ENCODE data around the gene SERTAD1. TPM values are rescaled to one million over a fixed set of nuclear protein-coding genes. Genes with fewer than 3 reads are reported as not detected.

The SERTAD1 gene
- total RNA-seq, 1 experiment from 2014 or later = 15.4 TPM

DNA sequence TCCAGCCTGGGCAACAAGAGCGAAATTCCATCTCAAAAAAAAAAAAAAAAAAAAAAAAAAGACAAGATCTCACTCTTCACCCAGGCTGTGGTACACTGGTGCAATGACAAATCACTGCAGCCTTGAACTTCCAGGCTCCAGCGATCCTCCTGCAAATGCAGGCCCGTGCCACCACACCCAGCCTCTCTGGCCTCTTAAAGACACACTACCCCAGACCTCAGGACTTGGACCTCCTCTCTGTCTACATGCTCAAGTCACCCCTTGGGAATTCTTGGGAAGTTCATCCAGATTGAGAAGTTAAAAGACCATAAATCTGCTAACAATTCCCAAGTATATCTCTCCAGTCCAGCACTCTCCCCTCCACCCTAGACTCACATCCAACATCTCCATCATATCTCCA, 25.2 kb downstream of the SERTAD1 start:
- no peak for DNase-seq (ENCODE audit: low spot score)

DNA sequence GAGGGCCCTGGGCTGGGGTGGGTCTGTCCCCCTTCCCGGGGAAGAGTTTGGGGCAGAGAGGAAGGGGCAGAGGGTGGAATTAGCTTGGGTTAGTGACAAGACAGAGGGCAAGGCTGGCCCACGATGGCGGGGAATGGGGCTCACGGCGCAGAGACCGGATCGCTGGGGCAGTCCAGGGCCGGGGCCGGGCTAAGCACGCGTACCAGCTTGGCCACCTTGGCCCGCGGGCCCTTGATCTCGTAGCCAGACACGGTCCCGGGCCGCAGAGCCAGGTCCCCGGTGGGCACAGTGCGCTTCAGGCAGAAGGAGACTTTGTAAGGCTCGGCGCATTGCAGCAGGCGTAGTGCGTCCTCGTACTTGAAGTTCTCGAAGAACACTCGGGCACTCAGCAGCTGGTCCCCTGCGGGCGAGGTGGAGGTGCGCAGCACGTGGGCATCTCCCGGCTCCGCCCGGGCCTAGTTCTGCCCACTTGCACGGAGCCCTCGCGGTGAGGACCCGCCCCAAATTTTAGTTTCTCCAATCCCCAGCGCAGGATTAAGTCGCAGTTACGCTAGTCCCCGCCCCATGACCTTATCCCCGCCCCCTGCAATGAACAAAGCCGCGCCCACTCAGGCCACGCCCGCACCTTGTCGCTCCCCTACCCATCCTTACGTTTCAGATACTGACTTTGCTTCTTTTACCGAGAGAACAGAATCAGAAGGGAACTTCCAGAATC, 27.2 kb downstream of the SERTAD1 start:
- DNase-seq (ENCODE audit: low spot score) = no peak

DNA sequence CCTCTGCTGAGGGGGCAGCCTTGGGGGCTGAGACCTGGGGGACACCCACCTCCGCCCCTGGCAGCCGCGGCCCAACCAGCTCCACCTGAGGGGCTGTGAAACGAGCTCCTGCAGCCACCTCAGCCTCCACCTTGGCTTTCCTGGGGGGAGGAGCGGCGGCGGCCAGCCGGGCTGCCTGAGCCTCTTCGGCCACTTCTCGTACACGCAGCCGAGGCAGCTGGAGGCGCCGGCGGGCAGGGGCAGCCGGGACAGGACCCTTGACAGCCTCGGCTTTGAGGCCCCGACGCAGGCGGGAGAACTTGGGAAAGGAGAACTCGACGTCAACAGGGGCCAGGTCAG, 28.3 kb downstream of the SERTAD1 start:
- no peak for DNase-seq (ENCODE audit: low spot score)

DNA sequence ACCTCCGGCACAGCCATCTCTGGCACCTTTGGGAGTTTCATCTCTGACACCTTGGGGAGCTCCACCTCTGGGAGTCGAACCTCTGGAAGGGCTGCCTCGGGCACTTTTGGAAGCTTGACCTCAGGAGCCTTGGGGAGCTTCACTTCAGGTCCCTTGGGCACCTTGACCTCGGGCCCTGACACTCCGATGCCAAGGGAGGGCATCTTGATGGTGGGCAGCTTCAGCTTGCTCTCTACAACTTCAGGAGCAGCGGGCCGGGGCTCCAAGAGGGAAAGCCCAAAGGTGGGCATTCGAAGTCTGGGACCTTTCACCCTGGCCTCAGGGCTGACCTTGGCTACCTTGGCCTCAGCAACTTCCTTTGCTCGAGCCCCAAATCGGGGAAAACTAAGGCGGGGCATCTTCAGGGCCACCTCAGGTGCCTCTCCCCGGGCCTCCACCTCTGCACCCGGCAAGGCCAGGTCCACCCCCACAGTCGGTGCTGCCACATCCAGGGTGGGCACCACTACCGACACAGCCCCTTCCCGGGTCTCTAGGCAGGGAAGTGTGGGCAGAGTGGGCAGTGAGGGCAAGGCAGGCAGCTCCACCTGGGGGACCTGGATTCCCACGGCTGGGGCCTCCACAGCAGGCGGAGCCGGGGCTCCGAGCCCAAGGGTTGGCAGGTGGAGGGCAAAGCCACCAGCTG, 28.8 kb downstream of the SERTAD1 start:
- DNase-seq (ENCODE audit: low spot score) = no peak

DNA sequence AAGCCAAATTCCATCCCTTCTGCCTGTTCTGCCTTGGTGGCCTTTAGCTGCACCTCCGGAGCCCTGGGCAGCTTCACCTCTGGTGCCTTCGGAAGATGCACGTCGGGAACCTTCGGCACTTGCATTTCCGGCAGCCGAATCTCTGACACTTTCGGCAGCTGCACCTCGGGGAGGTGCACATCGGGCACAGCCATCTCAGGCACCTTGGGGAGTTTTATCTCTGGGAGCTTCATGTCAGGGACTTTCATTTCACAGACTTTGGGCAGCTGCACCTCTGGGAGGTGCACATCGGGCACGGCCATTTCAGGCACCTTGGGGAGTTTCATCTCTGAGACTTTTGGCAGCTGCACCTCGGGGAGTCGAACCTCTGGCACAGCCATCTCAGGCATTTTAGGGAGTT, 29.8 kb downstream of the SERTAD1 start:
- no peak for DNase-seq (ENCODE audit: low spot score)

DNA sequence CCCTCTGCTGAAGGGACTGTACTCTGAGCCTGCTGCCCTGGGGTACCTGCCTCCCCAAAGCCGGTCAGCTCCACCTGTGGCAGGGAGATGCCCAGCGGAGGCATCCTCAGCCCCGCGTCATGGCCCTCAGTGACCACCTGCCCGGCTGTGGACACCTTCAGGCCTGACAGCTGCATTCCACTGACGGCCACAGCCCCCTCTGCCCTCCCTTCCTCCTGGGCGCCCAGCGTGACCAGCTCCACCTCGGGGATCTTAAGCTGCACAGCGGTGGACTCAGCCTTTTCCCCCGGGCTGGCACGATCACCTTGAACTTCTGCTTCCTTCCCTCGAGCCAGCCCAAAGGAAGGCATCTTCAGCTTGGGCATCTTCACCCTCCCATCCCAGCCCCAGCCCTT, 31.0 kb downstream of the SERTAD1 start:
- no peak for DNase-seq (ENCODE audit: low spot score)

DNA sequence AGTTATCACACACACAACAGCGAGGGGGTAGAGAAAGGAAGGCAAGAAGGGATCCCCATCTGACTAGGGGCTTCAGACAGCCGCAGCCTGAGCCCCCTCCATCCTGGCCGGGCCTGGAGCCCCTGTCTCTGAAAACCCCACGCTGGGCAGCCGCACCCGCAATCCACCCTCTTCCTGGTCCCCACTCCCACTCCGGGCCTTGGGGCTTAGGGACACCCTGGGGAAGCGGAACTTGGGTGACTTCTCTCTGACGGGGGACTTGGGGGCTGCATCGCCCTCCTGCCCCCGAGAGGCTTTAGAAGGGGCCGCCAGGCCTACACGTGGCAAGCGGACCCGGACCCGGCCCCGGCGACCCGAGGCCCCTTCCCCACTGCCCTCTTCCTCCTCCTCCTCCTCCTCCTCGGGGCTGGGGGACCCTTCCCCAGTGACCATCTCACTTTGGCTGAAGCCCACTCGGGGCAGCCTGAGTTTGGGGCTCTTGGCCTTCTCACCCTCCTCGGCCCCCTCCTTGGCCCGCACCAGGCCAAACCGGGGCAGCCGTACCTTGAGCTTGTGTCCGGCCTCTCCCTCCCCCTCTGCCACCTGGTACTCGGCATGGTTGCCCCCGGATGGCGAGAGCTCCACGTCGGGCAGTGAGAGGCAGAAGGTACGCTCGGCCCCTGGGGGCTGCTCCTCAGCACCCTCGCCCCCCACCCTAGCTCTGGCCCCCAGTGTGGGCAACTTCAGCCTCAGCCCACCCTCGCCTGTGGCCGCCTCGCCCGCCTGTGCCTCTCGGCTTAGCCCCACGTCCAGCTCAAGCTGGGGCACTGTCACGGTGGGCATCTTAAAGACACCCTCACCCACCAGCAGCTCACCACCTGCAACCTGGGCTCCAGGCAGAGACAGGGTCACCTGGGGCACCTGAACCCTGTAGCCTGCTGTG, 31.6 kb downstream of the SERTAD1 start:
- DNase-seq (ENCODE audit: low spot score) = no peak

DNA sequence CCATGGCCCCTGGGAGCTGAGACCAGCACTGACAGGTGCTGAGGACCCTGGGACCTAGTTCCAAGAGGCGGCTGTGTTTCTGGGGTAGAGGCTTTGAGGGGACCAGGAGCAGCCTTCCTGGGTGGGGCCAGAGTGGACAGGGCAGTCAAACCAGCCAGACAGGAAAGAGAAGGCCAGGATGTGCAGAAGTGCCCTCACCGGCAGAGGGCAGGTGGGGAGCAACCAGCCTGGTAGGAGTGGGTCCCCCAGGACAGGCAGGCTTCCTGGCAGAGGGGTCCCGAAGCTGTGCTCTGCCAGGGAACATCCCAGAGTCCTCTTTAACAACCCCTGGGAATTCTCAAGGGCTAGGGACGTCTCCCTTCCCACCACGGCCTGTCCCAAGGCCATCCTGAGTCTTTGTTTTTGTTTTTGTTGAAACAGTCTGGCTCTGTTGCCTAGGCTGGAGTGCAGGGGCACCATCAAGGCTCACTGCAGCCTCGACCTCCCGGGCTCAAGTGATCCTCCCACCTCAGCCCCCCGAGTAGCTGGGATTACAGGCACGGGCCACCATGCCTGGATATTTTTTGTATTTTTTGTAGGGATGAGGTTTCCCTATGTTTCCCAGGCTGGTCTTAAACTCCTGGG, 32.8 kb downstream of the SERTAD1 start:
- no peak for DNase-seq (ENCODE audit: low spot score)

DNA sequence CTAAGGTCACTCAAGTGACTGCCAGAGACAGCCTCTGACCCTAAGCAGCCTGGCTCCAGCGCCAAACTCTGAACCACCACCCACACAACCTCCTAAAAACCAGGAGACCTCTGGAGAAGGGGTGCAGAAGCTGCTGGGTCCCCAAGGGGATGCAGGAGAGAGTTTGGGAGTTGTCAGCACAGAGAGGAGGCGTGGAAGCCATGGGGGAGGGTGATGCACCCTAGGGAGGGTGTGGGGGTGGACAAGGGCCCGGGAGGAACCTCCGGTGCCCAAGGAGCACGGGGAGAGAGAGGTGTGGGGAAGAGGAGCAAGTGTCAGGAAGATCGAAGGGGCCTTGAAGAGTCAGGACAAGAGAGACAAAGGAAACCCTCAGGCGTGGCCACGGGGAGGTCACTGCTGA, 33.7 kb downstream of the SERTAD1 start:
- no peak for DNase-seq (ENCODE audit: low spot score)

DNA sequence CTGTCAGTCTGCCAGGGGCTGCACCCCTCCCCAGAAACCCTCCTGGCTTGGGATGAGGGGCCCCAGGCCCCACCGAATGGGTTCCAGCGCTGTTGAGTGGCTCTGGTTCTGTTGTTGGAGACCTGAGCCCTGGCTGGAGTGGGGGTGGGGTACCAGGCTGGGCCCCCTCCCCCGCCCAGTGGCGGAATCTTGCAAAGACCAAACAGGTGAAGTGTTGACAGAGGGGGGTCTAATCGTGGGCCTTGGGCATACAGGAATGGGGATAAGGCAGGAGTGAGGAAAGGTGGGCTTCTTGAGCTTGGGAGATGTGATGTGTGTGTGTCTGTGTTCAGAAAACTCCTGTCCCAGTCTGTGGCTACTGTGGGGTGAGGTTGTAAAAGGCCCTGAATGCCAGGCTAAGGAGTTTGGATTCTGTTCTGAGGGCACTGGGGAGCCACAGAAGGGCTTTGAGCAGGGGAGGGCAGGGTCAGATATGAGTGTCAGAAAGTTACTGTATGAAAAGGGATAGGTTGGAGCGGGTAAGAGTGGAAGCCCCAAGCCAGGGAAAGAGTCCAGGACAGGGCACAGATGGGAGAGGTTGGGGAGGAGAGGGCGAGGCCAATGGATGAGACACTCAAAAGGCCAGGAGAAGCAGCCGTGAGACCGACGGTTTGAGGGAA, 35.6 kb downstream of the SERTAD1 start, which contains the start of gene HIPK4:
Gene HIPK4, minus strand, starts transcription at position 98 of the 659 bp plus-strand sequence. CDS start 279 bp downstream, outside the sequence.
- no peak for DNase-seq (ENCODE audit: low spot score)

DNA sequence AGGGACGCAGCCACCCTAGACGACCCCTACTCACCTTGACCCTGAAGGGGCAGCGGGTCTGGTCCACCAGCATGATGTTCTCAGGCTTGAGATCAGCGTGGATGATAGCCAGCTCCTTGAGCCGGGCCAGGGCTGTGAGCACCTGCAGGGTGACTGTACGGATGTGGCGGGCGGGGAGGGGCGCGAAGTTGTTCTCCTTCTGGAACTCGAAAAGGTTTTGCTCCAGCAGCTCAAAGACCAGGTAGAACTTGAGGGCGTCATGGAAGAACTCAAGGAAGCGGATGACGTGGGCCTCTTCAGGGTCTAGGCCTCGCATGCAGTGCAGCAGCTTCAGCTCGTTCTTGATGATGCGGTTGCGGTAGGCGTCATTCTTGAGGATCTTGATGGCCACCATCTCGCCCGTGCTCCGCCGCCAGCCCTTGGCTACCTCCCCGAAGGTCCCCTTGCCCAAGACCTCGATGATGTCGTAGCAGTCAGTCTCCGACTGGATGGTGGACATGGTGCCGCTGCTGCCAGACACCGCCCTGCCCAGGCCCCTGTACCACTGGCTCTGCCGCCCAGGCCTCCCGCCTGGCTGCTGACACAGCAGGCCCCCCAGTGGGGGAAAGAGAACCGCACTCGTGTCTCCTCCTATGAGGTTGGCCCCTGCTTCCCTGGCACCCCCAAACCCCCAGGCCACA, 36.2 kb downstream of the SERTAD1 start:
- DNase-seq (ENCODE audit: low spot score) = no peak

DNA sequence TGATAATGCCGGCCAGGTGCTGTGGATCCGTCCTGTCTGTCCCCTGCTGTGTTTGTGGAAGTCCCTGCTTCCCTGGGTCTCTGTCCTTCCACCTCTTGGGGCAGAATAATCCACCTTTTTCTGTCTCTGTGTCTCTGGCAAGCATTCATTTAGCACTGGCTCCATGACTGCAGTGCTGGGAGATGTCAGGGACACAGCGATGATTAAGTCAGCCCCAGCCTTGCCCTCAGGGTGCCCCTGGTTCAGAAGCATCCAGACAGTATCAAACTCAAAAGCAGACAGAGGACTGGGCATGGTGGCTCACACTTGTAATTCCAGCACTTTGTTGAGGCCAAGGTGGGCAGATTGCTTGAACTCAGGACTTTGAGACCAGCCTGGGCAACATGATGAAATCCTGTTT, 37.3 kb downstream of the SERTAD1 start:
- DNase-seq (ENCODE audit: low spot score) = no peak

DNA sequence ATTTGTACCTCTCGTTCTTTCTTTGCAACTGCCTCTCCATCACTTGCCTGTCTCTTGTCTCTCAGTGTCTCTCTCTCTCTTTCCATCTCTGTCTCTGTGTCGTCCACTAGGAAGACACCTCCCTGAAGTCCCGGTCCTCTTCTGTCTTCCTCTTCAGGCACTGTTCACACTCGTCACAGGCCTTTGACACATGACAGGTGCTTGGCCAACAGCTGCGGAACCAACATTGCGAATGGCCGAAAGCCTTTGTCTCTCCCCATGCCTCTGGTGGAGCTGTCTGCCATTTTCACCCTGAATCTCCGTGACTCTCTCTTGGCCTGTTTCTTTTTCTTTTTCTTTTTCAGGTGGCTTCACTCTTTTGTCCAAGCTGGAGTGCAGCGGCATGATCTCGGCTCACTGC, 38.6 kb downstream of the SERTAD1 start:
- no peak for DNase-seq (ENCODE audit: low spot score)

DNA sequence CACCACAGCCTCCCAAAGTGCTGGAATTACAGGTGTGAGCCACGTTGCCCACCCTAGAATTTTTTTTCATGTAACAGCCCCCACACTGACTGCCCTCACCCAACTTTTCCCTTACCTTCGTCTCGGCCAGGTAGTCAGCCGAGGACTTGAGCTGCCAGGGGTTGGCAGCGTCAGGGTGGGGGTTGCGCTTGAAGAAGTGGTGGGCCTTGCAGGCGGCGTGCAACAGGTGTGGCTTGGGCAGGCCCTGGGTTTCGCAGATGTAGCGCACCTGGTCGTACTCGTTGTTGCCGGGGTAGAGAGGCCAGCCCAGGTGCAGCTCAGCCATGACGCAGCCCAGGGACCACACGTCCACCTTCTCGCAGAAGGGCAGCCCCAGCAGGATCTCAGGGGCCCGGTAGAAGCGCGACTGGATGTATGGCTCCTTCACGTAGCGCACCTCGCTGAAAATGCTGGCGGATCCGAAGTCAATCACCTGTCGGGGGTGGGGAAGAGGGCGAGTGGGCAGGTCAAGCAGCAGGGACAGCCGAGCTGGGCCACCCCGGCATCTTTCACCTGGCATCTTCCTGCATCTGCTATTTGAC, 42.0 kb downstream of the SERTAD1 start:
- DNase-seq (ENCODE audit: low spot score) = no peak

DNA sequence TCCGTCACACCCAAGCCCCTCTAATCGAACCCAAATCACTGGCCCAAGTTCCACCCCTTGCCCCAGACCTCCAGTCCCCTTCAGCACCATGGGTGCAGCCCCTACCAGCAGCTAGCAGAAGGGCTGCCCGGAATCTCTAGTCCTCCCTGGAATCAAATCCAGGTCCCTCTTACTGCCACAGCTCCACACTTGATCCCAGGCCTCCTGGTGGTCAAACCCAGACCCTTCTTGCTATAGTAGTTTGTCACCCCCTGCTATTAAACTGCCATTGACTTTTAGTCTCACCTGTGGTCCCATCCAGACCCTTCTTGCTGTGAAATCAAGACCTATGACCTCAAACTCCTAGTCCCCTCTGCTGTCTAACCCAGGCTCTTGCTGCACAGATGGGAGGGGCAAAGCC, 44.5 kb downstream of the SERTAD1 start:
- DNase-seq (ENCODE audit: low spot score) = no peak

DNA sequence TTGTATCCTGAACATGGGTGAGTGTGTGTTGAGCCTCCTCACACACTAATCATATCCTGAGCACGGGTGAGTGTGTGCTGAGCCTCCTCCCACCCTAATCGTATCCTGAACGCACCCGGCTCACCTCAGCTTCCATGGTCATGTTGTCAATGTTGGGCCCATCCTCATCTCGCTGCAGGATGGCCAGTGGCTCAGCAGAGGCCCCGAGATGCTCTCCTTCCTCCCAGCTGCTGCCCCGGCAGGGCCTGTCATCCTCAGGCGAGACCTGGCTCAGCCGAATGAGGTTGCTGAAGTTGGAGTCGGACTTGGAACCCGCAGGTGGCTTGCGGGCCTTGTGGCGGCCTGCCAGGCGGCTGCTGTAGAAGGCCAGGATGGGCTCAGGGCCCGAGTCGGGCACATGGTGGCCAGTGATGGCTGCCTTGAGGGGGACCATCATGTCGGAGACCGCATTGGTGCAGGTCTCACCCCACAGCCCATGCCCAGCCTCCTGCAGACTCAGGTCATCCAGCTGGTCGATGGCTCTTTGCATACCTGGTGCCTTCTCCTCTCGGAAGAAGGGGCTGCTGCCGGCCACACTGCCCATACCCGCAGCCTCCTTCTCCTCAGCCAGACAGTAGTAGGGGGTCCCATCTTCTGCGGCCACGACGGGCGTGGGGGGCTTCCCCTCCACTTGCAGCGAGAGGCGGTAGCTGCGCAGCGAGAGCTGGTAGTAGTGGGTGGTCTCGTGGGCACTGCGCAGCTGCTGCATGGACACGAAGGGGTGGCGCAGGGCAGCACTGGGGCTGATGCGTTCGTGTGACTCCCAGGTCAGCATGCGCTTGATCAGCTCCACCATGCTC, 45.4 kb downstream of the SERTAD1 start:
- no peak for DNase-seq (ENCODE audit: low spot score)

DNA sequence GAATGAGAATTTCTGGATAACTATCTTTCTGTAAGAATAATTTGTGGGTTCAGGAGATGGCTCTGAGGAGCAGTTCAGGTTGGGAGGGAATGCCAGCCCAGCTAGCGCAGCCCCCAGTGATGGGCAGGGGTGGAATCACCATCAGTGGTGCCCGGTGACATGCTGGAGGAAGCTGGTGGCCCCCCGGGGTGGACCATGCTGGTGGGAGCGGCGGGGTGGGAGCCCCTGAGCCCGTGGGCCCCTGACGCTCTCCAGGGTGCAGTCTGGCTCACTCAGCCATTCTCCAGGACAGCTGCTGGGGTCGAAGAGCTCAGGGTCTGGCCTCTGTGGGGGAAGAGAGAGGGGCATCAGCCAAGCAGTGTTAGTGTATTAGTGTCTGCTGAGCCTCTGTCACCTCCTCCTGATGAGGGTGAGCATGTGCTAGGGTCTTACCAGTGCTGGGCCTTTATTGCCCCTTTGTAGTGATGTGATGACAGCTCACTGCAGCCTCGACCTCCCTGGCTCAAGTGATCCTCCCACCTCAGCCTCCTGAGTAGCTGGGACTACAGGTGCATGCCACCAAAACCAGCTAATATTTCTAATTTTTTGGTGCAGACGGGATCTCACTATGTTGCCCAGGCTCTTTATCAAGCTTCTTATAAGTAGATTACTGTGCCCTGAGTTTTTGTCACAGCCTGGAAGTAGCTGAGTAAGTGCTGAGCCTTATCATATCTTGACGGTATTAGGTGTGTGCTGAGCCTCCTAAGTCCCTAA, 46.2 kb downstream of the SERTAD1 start:
- DNase-seq (ENCODE audit: low spot score) = no peak

DNA sequence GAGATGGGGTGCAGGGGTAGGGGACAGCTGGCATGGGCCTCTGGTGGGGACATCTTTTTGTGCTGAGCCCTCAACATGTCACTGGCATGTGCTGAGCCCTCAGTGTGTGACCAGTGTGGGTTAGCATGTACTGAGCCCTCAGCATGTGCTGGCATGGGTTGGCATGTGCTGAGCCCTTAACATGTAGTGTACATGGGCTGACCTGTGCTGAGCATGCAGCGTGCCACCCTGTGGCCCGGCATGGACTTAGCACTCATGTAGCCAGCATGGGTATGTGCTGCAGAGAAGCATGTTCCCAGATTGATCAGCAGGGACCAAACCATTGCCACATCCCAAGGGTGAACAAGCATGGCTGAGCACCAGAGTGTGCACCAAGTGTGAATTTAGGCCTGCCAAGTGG, 47.3 kb downstream of the SERTAD1 start:
- DNase-seq (ENCODE audit: low spot score) = no peak

DNA sequence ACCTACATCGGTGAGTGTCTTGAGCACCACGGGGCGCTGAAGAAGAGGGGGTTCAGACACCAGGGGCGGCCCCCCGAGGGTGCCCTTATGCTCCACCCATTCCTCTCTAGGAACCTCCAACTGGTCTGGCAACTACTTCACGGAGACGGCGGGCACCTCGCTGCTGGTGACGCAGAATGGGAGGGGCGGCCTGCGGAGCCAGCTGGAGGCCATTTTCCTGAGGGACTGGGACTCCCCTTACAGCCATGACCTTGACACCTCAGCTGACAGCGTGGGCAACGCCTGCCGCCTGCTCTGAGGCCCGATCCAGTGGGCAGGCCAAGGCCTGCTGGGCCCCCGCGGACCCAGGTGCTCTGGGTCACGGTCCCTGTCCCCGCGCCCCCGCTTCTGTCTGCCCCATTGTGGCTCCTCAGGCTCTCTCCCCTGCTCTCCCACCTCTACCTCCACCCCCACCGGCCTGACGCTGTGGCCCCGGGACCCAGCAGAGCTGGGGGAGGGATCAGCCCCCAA, 47.9 kb downstream of the SERTAD1 start:
- no peak for DNase-seq (ENCODE audit: low spot score)
